Measurements from ENCODE around the gene HOXC6. TPM values are rescaled to one million over a fixed set of nuclear protein-coding genes. Genes with fewer than 3 reads are reported as not detected.
A peak's percentile ranks its signal among the peaks of the same experiment; 100 is the strongest.

HOXC6 gene
- polyA plus RNA-seq, 3 donors: 0.56 to 3.1 (median 0.95) TPM

- no peak overlapping the region for H3K27ac ChIP-seq (ENCODE audit: low read depth, low read length)
- WGBS, 3 donors: 48 to 72% (median 61%) methylated on average over 5 of the region's 5 CpGs
These were observed 16.3 kb downstream of the HOXC6 start for GRCh38 chr12:54044425-54045103.

DNA sequence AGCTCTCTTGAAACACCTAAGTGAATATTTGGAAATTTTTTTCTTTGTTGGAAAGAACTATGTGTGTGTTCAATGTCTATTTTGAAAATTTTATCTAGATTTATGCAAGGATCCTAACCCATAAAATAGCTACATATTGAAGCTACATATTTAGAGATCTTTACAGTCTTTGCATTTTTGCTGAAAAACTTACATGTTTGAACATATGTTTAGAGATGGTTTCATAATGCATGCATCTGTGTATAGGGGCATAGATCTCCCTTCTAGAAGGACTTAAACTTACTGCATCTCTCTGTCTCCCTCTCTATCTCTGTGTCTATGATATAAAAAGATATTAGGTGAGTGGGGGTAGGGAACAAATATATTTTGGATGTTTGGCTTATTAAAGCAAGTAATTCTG, 17.2 kb downstream of the HOXC6 start:
- no peak overlapping the region for H3K27ac ChIP-seq (ENCODE audit: low read depth, low read length)

DNA sequence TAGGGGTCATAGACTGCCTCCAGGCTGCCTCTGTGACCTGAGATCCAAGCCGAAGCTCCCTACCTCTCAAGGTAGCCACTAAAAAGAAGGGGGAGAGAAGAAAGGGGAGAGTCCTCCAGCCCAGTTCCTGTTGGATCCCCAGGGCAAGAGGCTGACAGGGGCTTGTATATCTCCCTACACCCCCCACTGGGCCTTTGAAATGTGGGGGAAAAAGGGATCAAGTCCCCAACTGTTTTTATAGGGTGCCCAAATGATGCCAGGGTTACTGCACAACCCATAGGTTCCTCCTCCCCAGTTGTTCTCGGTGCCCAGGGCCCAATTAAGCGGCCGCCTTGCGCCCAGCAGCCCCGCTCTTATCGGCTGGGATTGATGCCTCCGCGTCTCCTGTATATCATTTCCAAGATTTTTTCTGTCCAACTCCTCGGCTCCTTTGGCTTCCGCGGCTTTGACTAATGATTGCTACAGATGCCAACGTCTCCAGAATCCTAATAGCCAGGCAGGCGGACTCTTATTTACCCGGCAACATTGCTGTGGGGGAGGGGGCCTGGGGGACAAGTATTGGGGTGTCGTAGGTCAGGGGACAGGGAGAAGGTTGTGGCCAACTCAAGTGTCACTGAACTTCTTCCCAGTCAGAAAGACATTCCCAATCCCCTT, 17.8 kb downstream of the HOXC6 start:
- H3K27ac ChIP-seq (ENCODE audit: low read depth, low read length): no peak overlapping the region
- 17 to 65% (median 53%) methylated on average over 16 of the region's 16 CpGs for WGBS, 3 donors

- 33 to 40% (median 39%) methylated on average over 27 of the region's 27 CpGs for WGBS, 3 donors
- no peak overlapping the region for H3K27ac ChIP-seq (ENCODE audit: low read depth, low read length)
These were observed 18.5 kb downstream of the HOXC6 start for GRCh38 chr12:54046809-54047159.

DNA sequence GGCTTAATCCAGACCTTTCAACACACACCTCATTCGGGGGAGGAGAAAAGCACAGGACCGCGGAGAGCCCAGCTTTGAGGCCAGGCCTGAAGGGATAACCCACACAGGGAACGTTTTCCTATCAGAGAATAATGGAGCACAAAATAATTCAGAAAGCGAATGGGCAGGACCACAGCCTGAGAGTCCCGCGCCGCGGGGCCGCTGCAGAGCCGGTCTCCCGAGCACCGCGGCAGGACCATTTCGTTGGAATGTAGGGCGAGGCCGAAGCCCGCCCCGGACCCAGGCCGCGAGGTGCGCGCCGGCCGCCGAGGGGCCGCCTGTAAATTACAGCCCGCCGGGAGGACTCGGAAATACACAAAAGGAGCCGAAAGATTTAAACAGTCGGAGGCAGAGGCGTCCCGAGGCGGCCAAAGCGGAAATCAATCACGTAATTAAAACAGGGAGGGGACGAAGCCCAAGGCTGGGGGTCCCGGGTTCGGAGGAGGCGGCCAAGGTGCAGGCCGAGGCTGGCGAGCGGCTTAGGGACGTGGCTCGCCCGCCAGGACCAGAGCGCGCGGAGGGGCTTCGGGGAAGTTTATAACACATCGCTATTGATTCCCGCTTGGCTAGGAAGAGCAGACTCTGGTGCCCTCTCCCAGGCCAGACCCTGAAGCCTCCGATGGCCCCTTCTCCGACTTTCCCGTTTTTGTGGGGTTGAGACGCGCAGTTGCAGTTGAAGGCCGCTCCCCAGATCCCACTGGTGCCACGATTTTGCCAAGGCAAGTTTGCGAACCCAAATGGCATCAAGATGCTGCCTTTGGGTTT, 19.1 kb downstream of the HOXC6 start:
- H3K27ac ChIP-seq (ENCODE audit: low read depth, low read length): no peak overlapping the region
- 12 to 34% (median 32%) methylated on average over 61 of the region's 61 CpGs for WGBS, 3 donors

- 29 to 62% (median 57%) methylated on average over 8 of the region's 8 CpGs for WGBS, 3 donors
- H3K27ac ChIP-seq (ENCODE audit: low read depth, low read length): no peak overlapping the region
These were observed 19.7 kb downstream of the HOXC6 start for GRCh38 chr12:54047964-54048303.

- H3K27ac ChIP-seq (ENCODE audit: low read depth, low read length): no peak overlapping the region
- WGBS, 3 donors: 40 to 74% (median 62%) methylated on average over 3 of the region's 3 CpGs
These were observed 20.3 kb downstream of the HOXC6 start for GRCh38 chr12:54048406-54049093.

- 39 to 76% (median 69%) methylated on average over 6 of the region's 6 CpGs for WGBS, 3 donors
- H3K27ac ChIP-seq (ENCODE audit: low read depth, low read length): no peak overlapping the region
These were observed 20.9 kb downstream of the HOXC6 start for GRCh38 chr12:54049108-54049507.

- WGBS, 3 donors: 23 to 56% (median 52%) methylated on average over 2 of the region's 2 CpGs
- H3K27ac ChIP-seq (ENCODE audit: low read depth, low read length): no peak overlapping the region
These were observed 22.2 kb downstream of the HOXC6 start for GRCh38 chr12:54050482-54050810.

DNA sequence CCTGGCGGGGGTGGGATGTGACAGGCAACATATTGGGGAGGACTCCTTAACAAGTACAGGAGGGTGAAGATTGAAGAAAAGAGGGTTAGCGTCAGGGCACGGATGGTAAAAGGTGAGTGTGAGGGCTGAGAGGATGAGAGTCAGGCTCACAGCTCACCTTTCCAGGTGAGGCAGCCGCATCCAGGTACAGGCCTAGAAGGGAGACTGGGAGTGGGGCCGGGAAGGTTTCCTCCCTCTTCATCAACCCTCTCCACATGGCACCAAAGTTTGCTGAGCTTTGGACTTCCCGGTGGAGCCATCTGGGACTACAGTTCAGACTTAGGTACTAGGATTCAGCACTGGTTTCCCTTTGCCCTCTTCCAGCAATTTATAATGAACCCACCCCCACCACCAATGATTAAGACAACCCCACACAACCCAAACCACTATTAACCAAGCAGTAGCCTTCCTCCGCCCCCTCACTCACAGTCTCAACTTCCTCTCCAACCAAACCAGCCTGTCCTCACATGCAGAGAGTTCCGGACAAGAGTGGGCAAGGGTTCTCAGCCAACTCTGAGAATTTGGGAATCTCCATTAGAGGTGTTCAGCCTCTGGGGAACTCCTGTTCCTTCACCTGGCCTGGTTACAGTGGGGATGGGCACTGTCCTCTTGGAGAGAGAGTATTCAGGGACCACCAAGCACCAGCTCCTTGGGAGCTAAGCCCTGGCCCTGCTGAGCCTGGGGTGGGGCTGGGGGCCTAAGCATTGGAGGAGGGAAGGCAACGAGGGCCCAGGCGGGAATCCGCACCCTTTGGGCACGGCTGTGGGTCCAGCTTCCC, 23.0 kb downstream of the HOXC6 start:
- 33 to 59% (median 50%) methylated on average over 12 of the region's 12 CpGs for WGBS, 3 donors
- no peak overlapping the region for H3K27ac ChIP-seq (ENCODE audit: low read depth, low read length)

DNA sequence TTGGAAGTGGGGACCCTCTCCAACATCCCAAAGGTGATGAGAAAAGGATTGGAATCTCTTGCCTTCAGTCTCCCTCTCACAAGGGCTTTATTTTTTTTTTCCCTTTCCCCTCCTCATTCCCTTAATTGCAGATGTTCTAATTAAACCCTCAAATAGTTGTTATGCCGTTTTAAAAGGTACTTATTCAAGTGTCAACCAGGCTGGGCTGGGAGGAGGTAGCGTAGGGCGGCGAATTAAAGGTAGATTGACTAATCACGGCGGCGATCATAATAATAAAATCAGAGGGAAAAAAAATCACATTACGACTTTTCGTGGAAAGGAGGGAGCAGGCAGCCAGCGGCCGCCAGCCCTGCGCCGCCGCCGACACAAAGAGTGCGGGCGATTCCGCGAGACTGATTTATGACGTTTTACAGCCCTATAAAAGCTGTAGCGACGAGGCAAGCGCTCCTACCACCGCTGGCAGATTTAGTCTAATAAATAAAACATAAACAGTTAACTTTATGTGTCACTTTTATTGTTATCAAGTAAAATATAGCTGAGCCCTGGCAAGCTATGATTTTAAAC, 23.7 kb downstream of the HOXC6 start:
- H3K27ac ChIP-seq (ENCODE audit: low read depth, low read length): peak overlapping the region; percentile 39
- WGBS, 3 donors: 20 to 39% (median 35%) methylated on average over 24 of the region's 24 CpGs

DNA sequence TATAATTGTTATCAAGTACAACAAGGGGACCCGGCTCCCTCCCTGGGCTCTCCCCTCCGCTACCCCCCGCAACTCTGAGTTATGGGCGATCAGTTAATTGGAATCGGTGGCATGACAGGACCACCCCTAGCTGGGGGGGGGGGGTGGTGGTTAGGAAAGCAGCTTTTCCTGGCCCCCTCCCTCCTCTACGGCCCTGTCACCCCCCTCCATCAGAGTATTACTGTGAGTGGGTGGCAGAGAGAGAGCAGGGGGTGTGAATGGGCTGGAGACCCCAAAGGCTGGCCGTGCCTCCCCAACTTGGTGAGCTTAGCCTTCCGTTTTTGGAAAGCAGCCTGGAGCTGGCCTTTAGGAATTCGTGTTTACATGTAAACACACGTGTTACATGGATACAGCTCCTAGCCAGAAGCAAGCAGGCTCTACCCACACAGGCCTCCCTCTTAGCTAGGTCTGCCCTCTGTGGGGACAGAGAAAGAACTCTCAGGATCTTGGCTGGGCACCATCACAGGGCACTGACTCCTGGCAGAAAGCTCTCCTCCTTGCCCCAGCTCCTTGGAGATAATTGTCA, 24.3 kb downstream of the HOXC6 start:
- 21 to 33% (median 33%) methylated on average over 10 of the region's 10 CpGs for whole genome bisulfite sequencing, 3 donors
- peak overlapping the region; percentile 39 for H3K27ac ChIP-seq (ENCODE audit: low read depth, low read length)

DNA sequence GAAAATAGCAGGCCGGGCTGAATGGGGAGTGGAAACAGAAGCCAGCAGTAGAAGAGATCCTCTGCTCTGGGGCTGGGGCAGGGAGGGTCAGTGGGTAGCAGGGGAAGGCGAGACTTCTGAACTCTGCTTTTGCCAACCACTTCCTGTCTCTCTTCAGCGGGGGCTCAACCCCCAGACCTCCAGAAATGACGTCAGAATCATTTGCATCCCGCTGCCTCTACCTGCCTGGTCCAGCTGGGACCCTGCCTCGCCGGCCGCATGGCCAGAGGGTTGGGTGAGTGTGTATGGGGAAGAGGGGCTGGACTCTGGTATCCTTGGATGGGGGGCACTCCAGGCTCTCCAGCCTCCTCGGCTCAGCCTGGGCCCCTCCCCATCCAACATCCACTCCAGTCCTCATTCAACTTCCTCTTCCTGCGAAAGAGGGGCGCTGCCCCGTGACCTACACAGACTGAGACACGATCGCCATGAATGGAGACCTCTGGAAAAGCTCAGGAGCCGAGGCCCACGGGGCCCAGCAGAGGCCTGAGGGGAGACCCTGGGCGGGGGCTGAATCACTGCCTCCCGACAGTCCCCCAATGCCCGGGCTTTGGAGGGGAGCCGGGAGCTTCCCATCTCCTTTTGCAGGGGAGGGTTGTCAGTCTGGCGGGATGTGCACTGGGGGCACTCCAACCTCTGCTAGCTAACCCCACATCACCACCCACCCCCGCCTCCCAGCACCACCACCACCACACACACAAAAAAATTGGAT, 24.9 kb downstream of the HOXC6 start:
- H3K27ac ChIP-seq (ENCODE audit: low read depth, low read length): no peak overlapping the region
- 4 to 7% (median 5%) methylated on average over 17 to 22 of the region's 22 CpGs for WGBS, 3 donors

DNA sequence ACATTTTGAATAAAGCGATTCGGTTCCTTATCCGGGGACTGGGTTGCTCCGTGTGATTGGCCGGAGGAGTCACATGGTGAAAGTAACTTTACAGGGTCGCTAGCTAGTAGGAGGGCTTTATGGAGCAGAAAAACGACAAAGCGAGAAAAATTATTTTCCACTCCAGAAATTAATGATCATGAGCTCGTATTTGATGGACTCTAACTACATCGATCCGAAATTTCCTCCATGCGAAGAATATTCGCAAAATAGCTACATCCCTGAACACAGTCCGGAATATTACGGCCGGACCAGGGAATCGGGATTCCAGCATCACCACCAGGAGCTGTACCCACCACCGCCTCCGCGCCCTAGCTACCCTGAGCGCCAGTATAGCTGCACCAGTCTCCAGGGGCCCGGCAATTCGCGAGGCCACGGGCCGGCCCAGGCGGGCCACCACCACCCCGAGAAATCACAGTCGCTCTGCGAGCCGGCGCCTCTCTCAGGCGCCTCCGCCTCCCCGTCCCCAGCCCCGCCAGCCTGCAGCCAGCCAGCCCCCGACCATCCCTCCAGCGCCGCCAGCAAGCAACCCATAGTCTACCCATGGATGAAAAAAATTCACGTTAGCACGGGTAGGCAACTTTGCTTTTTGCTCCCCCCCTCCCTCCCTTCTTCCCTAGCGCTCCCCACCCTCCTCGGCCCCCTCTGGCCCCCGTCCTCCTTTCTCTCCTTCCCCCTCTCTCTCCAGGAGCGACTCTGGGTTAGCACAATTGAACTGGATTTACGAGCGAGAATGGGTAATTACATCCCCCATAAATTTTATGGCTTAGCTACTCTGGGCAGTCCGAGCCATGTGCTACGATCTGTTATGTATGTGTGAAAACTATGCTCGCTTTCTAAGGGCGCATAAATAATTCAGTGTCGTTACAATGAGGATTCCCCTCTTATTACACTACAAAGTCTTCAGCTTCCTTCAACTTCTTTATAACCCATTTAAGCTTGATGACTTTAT, 25.8 kb downstream of the HOXC6 start, which contains the start of gene HOXC4:
HOXC4 (plus strand) TSS at position 85 of the 991 bp plus-strand sequence; CDS start at position 173, 88 bp downstream.
- H3K27ac ChIP-seq (ENCODE audit: low read depth, low read length): no peak within 1 kb of the TSS
- WGBS, 3 donors: 5 to 6% (median 5%) methylated on average over 51 to 52 of the region's 52 CpGs

DNA sequence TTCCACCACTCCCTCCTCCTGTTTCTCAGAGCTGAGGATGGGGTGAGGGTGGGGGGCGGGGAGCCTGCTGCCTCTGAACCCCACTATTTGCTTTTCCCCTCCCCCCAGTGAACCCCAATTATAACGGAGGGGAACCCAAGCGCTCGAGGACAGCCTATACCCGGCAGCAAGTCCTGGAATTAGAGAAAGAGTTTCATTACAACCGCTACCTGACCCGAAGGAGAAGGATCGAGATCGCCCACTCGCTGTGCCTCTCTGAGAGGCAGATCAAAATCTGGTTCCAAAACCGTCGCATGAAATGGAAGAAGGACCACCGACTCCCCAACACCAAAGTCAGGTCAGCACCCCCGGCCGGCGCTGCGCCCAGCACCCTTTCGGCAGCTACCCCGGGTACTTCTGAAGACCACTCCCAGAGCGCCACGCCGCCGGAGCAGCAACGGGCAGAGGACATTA, 26.5 kb downstream of the HOXC6 start:
- H3K27ac ChIP-seq (ENCODE audit: low read depth, low read length): no peak overlapping the region
- 18 to 27% (median 23%) methylated on average over 24 of the region's 24 CpGs for WGBS, 3 donors

DNA sequence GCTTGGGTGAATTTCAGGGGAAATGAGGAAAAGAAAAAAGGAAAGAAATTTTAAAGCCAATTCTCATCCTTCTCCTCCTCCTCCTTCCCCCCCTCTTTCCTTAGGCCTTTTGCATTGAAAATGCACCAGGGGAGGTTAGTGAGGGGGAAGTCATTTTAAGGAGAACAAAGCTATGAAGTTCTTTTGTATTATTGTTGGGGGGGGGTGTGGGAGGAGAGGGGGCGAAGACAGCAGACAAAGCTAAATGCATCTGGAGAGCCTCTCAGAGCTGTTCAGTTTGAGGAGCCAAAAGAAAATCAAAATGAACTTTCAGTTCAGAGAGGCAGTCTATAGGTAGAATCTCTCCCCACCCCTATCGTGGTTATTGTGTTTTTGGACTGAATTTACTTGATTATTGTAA, 27.3 kb downstream of the HOXC6 start:
- H3K27ac ChIP-seq (ENCODE audit: low read depth, low read length): no peak overlapping the region
- 59 to 77% (median 64%) methylated on average over 2 of the region's 2 CpGs for WGBS, 3 donors
